GM18868 (cell line): Measurements from ENCODE around the gene KRTAP3-1.

Source experiments
- ATAC-seq: cut with Tn5 transposase; IDR thresholded peaks from one replicate; pipeline ENCODE4 v1.9.1; 2021; ENCODE audit warnings: mild to moderate bottlenecking, moderate library complexity; ENCODE audit not compliant: unreplicated experiment

The KRTAP3-1 gene

DNA sequence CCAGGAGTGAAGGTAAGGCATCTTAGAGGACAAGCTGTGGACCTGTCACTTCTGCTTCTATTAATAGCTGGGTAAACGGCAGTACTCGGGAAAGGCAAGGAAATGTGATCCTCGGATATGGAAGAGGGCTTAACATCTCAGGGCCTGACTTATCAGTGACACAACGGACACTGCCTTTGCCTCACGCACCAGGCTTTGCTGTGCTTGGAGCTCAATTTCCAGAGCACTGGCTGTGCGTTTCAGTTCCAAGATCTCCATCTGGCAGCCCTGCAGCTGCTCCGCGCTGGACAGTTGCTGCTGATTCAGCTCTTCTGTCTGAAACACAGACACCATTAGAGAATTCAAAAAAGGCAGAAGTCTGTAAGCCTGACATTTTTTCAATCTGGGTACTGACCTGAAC, 28.3 kb downstream of the KRTAP3-1 start:
- no peak for ATAC-seq

DNA sequence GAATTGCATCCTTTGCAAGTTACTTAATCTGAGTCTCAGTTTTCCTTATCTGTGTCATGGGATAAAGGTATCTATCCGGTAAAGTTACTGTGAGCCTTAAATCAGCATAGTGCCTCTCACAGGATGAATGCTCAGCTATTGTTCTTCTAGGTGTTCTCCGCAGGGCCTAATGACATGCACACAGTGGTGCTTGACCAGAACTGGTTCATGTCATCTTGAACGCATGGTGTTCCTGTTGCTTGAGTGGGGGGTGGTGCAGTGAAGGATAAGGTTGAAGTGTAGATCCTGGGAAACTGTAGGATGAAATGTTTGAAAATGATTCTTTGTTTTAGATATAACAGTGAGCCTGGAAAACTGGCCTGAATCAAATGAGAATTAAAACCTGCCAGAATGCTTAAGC, 28.8 kb downstream of the KRTAP3-1 start:
- ATAC-seq, result no peak

DNA sequence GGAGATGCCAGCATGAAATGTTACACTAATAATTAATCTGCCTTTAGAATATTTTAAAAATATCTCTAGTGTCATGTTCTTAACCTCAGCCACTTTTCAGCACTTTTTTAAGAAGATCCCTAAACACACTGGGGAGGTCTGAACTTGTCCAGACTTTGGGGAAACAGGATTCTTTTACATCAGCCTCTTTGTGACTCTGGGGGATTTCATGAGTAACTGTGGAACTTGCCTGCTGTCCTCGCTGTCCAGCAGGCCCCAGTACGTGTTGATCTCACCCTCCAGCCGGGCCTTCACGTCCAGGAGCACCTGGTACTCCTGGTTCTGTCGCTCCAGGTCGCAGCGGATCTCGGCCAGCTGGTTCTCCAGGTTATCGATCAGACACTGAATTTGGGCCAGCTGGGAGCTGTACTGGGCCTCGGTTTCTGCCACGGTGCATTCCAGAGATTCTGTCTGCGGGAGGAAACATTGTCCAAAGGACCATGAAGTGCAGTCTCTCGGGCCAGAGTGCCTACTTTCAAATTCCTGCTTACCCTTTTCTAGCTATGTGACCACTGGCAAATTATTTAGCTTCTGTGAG, 30.3 kb downstream of the KRTAP3-1 start:
- ATAC-seq, result no peak

DNA sequence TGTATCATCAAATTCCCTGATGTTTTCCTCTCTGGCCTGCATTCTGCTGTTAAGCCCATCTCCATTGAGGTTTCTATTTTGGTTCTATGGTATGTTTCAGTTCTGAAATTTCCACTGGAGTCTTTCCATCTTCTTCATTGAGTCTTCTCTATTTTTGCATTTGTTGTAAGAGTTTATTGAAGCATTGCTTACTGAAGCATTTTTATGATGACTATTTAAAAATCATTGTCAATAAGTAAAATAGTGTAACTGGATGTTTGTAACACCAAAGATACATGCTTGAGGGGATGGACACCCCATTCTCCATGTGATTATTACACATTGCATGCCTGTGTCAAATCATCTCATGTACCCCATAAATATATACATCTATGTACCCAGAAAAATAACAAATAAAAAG, 33.4 kb downstream of the KRTAP3-1 start:
- ATAC-seq, result no peak

DNA sequence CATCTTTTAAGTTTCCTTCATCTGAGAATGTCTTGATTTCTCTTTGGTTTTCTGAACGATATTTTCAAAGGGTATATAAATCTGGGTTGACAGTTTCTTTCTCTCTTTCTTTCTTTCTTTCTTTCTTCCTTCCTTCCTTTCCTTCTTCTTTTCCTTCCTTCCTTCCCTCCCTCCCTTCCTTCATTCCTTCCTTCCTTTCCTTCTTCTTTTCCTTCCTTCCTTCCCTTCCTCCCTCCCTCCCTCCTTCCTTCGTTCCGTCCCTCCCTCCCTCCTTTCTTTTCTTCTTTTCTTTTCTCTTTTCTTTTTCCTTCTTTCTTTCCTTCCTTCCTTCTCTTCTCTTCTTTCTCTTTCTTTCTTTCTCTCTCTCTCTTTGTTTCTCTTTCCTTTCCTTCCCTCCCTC, 34.6 kb downstream of the KRTAP3-1 start:
- no peak for ATAC-seq

DNA sequence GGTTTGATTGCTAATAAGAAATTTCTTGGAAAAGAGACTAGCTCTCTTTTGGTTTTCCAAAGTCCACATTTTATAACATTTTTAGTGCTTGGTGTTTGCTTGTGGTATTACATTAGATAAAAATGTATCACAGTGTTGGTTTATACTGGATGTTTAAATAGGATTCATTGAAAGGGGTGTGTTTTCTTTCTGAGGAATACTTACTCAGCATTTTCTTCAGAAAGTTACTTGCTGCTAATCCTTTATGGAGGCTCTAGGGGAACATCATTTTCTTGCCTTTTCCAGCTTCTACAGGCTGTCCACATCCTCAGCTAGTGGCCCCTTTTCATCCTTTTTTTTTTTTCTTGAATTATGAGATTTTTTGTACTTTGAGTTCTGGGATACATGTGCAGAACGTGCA, 41.3 kb downstream of the KRTAP3-1 start:
- no peak for ATAC-seq

DNA sequence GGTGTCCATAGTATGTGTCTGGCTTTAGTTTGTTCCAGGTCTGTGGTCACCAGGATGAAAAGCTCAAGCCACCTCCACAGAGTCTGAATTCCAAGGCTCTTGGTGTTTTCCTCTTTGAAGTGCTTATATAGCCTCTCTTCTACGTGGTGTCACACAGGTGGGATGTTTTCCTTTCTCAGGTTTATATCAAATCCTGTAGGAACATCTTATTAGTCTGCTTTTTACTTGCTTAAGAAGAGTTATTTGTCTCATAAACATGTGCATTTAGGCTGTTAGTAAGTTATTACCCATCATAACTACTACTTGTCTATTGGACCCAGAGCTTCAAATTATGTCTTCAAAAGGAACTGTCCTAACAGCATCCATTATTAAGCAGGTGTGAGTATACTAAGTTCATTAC, 42.1 kb downstream of the KRTAP3-1 start, which contains the start of gene KRT39:
TSS of gene KRT39 (minus strand) at position 101 of the 400 bp plus-strand sequence. CDS start at position 9, 92 bp downstream.
- no peak for ATAC-seq

DNA sequence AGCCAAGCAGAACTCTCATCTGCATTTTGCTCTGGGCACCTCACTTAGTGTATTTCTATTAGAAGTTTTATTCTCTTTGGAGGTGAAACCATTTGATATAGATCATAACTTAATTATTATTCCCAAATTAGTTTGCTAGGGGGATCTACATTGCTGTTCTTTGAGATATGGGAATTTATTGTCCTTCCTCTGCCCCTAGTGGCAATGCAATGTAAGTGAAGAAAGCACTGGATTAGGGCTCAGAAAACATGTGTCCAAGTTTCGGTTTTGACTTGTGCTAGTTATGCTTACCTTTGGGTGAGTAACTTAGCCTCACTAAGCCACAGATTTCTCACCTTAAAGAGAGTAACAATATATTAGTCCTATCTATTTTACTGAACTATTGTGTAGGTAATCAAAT, 45.1 kb downstream of the KRTAP3-1 start:
- ATAC-seq, result no peak

DNA sequence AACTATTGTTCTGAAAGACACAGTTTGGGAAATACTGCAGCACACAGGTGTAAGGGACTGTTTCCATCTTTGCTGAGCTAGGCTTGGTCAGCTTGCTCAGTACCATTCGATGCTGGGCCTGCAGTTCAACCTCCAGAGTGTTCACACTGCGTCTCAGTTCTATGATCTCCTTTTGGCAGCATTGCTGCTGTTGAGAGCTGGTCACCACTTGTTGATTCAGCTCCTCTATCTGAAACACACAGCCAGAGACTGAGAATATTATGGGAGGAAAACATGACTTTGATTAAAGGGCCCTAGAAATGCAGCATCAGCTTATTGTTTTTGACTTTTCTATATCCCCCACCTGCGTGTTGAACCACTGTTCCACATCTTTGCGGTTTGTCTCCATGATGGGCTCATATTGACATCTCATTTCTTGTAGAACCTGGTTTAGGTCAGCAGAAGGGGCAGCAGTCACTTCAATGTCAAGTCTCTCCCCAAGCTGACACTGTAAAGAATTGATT, 46.8 kb downstream of the KRTAP3-1 start:
- ATAC-seq, result no peak

DNA sequence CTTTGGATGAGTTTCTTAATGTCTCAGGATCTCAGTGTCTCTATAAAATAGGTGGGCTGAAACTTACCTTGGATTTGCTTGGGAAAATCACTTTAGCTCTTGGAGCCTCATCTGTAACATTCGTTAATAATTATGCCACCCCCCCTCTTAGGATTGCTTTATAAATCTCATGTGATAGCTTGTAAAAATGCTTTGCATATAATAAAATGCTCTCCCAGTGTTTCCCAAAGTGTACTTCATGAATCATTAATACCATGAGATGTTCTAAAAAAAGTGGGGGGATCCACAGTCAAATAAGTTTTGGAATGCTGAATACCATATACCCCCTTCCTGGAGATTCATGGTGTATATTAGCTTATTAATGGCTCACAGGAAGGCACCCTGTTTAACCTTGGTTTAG, 47.3 kb downstream of the KRTAP3-1 start:
- ATAC-seq, result no peak

DNA sequence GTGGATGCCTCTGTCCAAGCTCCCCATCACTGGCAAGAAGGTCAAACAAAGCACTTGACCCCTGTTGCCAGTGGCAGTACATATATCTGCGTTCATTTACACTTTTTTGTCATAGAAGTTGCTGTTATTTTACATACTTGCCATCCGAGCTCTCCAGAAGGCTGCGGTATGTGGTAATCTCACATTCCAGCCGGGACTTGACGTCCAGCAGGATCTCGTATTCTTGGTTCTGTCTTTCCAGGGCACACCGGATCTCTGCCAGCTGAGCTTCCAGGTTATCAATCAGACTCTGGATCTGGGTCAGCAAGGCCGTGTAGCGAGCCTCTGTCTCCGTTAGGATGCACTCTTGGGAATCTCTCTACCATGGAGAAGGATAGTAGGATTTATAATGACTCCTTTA, 48.8 kb downstream of the KRTAP3-1 start:
- ATAC-seq, result no peak
